AG04450 (cell line): ENCODE data around the gene FOXF1. TPM values are rescaled to one million over a fixed set of nuclear protein-coding genes. Genes with fewer than 3 reads are reported as not detected.

Source experiments
- CTCF ChIA-PET: fragments of 300-600, 350-600 bp; formaldehyde crosslinking; extraction: SDS; loops from one replicate; lab custom pipeline; 2022; ENCODE audit warnings: antibody characterized with exemption, inconsistent platforms; lab: Charles Lee
- POLR2A ChIA-PET: fragments of 350-600 bp; formaldehyde crosslinking; extraction: SDS; loops from one replicate; lab custom pipeline; 2021; ENCODE audit warnings: antibody characterized with exemption, inconsistent platforms; lab: Yijun Ruan, JAX
- DNase-seq: peaks from one replicate; pipeline ENCODE4 v3.0.0-alpha.2; 2011; ENCODE audit warnings: low read depth, low spot score
- H3K27ac ChIP-seq: one replicate; pipeline ENCODE4 v1.5.1; 2012; ENCODE audit warnings: low read depth, low read length, control low read depth
- H3K27me3 ChIP-seq: one replicate; pipeline ENCODE4 v1.6.0; 2012; ENCODE audit warnings: low read length; ENCODE audit not compliant: control insufficient read depth, insufficient read depth
- H3K4me3 ChIP-seq: 2 replicates; pipeline ENCODE4 v1.5.1; 2011; ENCODE audit warnings: mild to moderate bottlenecking, low read depth, low read length, control low read depth
- H3K9me3 ChIP-seq: 2 replicates; pipeline ENCODE4 v1.5.1; 2012; ENCODE audit warnings: low read length; ENCODE audit not compliant: control insufficient read depth, insufficient read depth
- CTCF ChIP-seq: IDR thresholded peaks from 2 replicates; pipeline ENCODE4 v1.5.1; 2011; ENCODE audit warnings: low read depth, low read length, control low read depth, inconsistent platforms
- polyA plus RNA-seq: library from polyadenylated mRNA; depleted of rRNA; stranded (reverse); fragments of >200 nt; gene quantifications from 2 replicates; pipeline ENCODE4 v1.2.3, GENCODE V29; 2011

The FOXF1 gene
- polyA plus RNA-seq, 1 experiment, result 61.0 TPM

- peaks cover 14% of the 10 kb centered on the region for H3K9me3 ChIP-seq
- no peak overlapping the region for H3K4me3 ChIP-seq
- ChIA-PET CTCF (no interaction called here), POLR2A (interaction anchor here (0.8 kb wide), 1 partner anchor 9 kb away, joined by 3 read pairs; no protein-coding TSS in a partner anchor)
- DNase-seq, result no peak
- no peak overlapping the region for H3K27ac ChIP-seq
- TF ChIP-seq CTCF, result no peak; the same call in 1 of the 2 replicates
- no peaks in the 10 kb centered on the region for H3K27me3 ChIP-seq
These were observed 38.0 kb upstream of the FOXF1 start for GRCh38 chr16:86472366-86472765.

GRCh38 chr16:86476956-86477534, 33.3 kb upstream of the FOXF1 start:
- Histone ChIP-seq H3K4me3 (no peak overlapping the region), H3K27me3 (no peaks in the 10 kb centered on the region), H3K27ac (no peak overlapping the region), H3K9me3 (peaks cover 9% of the 10 kb centered on the region)
- TF ChIP-seq CTCF, result no peak
- no peak for DNase-seq
- ChIA-PET CTCF (interaction anchor here (0.5 to 1.1 kb wide), 2 partner anchors 17 to 404 kb away, joined by 3 read pairs; no protein-coding TSS in a partner anchor), POLR2A (interaction anchor here (0.6 to 1.6 kb wide), 2 partner anchors 31 to 256 kb away, joined by 3 read pairs; no protein-coding TSS in a partner anchor)

GRCh38 chr16:86477642-86478041, 32.7 kb upstream of the FOXF1 start:
- no peak for DNase-seq
- H3K27me3 ChIP-seq, result no peaks in the 10 kb centered on the region
- H3K4me3 ChIP-seq, result no peak overlapping the region
- ChIA-PET POLR2A (interaction anchor here (0.7 to 1.6 kb wide), 3 partner anchors 15 to 257 kb away, joined by 3 read pairs; no protein-coding TSS in a partner anchor), CTCF (interaction anchor here (1.1 kb wide), 1 partner anchor 404 kb away, joined by 3 read pairs; no protein-coding TSS in a partner anchor)
- TF ChIP-seq CTCF, result no peak
- H3K27ac ChIP-seq, result no peak overlapping the region
- H3K9me3 ChIP-seq, result peaks cover 3% of the 10 kb centered on the region

- no peak overlapping the region for H3K4me3 ChIP-seq
- TF ChIP-seq CTCF, result no peak
- ChIA-PET POLR2A (interaction anchor here (1.0 kb wide), 1 partner anchor 27 kb away, joined by 3 read pairs; no protein-coding TSS in a partner anchor), CTCF (interaction anchor here (0.5 kb wide), 1 partner anchor 406 kb away, joined by 6 read pairs; no protein-coding TSS in a partner anchor)
- no peaks in the 10 kb centered on the region; the same call in 1 of the 2 replicates for H3K9me3 ChIP-seq
- DNase-seq, result no peak
- no peak overlapping the region for H3K27ac ChIP-seq
- no peaks in the 10 kb centered on the region for H3K27me3 ChIP-seq
These were observed 31.5 kb upstream of the FOXF1 start for GRCh38 chr16:86478779-86479178.

- Histone ChIP-seq H3K27me3 (no peaks in the 10 kb centered on the region), H3K4me3 (no peak overlapping the region), H3K27ac (no peak overlapping the region), H3K9me3 (peaks cover 6% of the 10 kb centered on the region)
- DNase-seq, result no peak
- ChIA-PET POLR2A (no interaction called here), CTCF (no interaction called here)
- no peak for TF ChIP-seq CTCF
These were observed 30.9 kb upstream of the FOXF1 start for GRCh38 chr16:86479419-86479818.
